GM21367 (cell line): ENCODE results near the gene MGAT4C.

Experiments used
- ATAC-seq: cut with Tn5 transposase; IDR thresholded peaks from one replicate; pipeline ENCODE4 v1.9.1; 2021; ENCODE audit not compliant: unreplicated experiment

MGAT4C gene

DNA sequence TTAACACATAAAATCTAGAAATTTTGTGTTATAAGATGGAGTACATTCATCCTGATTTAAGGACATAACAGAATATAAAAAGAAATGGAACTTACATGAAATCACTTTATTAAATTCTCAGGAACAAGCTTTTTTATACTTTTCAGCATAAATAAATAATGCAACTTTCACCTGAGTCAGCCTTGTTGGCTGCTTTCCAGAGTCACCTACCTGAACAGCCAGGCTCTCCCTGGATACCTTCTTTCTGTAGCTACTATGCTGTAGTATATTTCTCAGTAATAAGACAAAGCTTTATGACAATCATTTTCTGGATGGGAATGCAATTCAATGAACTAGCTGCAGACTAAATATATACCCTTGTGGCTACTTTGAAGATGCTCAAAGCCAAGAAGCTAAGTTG is 270.2 kb downstream of the MGAT4C start:
- no peak for ATAC-seq

GRCh38 chr12:85983601-85984000 is 272.6 kb downstream of the MGAT4C start:
- ATAC-seq = no peak

DNA sequence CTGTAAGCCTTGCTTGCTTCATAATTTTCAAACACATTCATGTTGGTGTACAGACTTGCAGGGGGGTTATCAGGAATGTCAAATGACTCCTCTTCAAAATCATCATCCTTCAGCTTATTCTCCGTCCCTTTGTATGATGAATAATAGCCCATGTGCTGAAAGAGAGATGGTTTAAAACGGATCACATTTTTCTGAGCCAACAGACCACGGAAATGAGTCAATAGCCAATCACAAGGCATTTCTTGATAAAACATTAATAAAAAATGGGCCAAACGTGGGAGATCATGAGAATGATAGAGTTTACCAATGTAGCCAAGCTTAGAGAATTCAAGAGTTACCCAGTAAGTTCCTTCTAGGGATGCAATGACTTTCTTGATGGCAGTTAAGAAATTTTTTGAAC is 276.6 kb downstream of the MGAT4C start:
- no peak for ATAC-seq

- ATAC-seq = no peak
These were observed 280.5 kb downstream of the MGAT4C start for GRCh38 chr12:85975716-85976115.

- ATAC-seq = no peak
These were observed 284.4 kb downstream of the MGAT4C start for GRCh38 chr12:85971800-85972199.

DNA sequence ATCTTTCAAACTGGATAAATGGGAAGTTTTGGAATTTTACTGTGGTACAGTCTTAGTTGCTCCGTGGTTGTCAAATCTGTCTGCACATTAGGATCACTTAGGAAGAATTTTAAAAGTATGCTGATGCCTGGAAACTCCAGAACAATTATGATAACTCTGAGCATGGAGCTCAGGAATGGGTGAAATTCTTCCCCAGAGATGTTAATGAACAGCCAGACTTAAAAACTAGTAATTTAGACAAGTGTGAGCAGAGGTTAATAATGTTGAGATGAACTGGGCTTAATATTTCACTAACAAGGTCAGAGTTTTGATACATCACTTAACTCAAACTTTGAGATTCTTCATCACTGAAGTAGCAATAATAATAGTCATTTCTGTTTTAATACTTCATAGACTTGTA is 287.6 kb downstream of the MGAT4C start:
- no peak for ATAC-seq

DNA sequence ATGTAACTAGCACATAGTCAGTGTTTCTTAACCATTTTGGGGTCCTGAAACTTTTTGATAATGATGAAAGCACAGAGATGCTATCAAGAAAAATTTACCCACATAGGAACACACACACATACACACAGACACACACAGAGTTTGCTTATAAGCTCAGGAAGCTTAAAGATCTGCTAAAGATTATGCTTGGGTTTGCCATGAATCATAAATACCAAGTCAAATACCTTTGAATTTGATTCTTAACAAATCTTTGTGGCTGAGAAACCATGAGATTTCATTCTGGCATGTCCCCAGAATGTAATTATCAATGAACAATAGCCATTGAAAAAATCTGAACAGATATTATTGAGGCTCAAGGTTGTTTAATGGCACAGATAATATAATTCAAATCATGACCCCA is 292.9 kb downstream of the MGAT4C start:
- ATAC-seq = no peak

DNA sequence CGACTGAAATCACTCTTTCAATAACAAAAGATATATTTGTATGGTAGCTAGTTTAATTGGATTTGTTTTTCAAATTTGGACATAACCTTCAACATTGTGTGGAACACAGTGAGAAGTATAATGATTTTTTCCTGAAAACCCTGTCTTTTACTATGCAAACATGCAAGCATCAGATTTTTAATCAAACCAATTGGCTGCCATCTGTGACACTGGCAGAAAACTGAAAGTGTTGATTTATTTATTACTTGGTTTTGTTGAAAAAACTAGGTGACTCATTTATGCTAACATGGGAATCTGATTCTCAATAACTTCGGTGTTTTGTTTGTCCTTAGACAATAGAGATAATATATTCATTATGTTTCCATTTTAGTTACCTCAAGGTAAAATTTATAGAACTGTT is 300.1 kb downstream of the MGAT4C start:
- no peak for ATAC-seq

DNA sequence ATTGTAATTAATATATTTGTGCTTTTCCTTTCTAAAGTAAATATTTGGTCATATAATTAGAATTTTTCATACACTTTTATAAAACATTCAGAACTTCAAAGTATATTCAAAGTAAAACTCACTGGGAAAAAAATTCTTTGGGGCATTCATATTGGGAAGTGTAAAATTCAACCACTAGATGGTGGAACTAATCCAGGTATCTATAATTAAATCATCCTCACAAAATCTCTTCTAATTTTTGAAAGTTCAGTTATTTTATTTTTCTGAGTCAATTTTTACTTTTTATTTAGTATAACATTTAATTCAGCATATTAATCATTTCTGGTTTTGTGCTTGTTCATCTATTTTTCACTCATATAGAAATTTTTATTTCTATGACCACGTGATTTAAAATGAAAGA is 301.1 kb downstream of the MGAT4C start:
- no peak for ATAC-seq

DNA sequence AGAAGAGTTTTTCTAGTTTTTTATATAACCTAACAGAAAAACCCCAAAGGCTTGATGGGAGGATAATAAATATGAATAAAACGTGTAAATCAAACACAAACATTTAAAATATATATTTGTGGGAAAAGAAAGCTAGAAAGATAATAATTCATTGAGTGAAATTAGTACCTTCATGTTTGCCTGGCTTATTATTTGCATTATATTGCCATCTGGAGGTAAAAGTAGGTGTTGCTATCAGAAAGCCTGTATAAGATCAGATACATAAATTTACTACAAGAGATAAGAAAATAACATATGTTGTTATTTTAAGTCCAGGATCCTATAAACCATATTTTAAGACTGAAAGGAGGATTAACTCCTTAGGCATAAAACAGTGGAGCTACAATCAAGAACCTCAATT is 304.4 kb downstream of the MGAT4C start:
- ATAC-seq = no peak

- ATAC-seq = no peak
These were observed 306.9 kb downstream of the MGAT4C start for GRCh38 chr12:85949253-85949652.

DNA sequence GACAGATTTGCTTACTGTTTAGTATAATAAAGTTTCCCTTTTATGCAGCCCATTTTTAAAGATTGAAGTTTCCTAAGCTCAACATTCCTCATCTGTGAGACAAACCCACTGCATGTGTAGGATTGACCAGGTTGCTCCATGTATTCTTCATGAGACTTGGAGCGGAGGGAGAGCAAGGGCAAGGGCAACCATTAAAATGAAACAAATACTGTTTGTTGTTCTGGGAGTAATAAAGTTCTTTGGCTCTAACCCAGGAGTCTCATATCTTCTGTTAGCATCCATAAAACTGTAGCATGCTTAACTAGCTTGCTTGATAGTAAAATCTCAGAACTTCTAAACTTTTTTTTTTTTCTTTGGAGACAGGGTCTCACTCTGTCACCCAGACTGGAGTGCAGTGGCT is 307.9 kb downstream of the MGAT4C start:
- no peak for ATAC-seq

GRCh38 chr12:85947286-85947685 is 308.9 kb downstream of the MGAT4C start:
- no peak for ATAC-seq

- ATAC-seq = no peak
These were observed 309.8 kb downstream of the MGAT4C start for GRCh38 chr12:85946375-85946774.

GRCh38 chr12:85927166-85927565 is 329.0 kb downstream of the MGAT4C start:
- no peak for ATAC-seq

GRCh38 chr12:85923767-85924331 is 332.3 kb downstream of the MGAT4C start:
- ATAC-seq = peak; percentile 54

- peak; percentile 70 for ATAC-seq
These were observed 335.8 kb downstream of the MGAT4C start for GRCh38 chr12:85920324-85920947.
